ENCODE measurements around the gene SST. TPM values are rescaled to one million over a fixed set of nuclear protein-coding genes. Genes with fewer than 3 reads are reported as not detected.
"Not testable (repeated sequence)": the region's sequence is repeated elsewhere in the genome, so short reads cannot be mapped to it uniquely, and the experiment has no call there.

The SST gene
- total RNA-seq, 1 experiment from 2014 or later = not detected

- DNase-seq (ENCODE audit: low read depth) = no peak
Measured at GRCh38 chr3:187684444-187684843, 14.2 kb upstream of the SST start.

- DNase-seq (ENCODE audit: low read depth) = not testable (repeated sequence)
Measured at GRCh38 chr3:187681756-187682155, 11.6 kb upstream of the SST start.

- DNase-seq (ENCODE audit: low read depth) = peak; percentile 68
Measured at GRCh38 chr3:187679638-187680396, 9.6 kb upstream of the SST start.

DNA sequence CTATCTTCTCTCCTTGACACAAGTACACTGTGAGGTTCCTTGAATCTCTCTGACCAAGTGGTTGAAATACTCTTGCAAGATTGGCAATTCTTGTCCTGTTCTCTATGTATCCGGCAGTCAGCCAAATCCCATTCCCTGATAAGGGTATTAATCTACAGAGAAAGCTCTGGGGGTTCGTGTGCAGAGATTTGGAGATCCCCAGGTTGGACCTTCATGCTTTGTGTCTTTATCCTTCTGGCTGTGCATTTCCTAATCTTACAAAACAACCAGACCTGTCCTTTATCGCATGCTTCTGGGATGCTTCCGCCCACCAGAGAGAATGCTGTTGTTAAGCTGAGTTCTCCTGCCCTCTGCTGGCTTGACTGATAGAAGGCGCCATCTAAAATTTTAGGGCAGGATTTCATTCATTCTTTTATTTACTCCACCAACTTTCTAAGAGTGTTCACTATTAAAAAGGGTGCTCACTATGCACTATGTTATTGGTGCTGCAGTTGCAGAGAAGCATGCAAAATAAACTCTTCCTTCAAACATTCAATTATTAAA, 8.6 kb upstream of the SST start:
- DNase-seq (ENCODE audit: low read depth) = peak; percentile 46

DNA sequence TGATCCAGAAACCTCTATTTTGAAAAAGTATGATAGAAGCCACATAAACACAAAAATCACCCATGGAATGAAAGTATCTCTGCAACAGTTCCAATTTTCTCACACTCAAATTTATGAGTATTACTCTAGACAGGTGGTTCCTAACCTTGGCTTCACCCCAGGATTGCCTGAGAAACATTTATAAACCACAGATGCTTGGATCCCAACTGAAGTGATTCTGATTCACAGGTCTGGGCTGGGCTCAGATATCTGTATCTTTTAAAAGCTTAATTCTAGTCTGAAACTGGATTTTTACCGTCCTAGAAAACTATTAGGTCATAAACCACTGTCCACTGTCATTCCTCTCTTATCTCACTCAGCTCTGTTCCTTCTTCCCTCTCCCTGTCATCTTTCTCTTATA, 7.4 kb upstream of the SST start:
- DNase-seq (ENCODE audit: low read depth) = no peak

GRCh38 chr3:187673012-187673411, 2.8 kb upstream of the SST start:
- no peak for DNase-seq (ENCODE audit: low read depth)

- no peak for DNase-seq (ENCODE audit: low read depth)
Measured at GRCh38 chr3:187667526-187667925, 2.7 kb downstream of the SST start.

DNA sequence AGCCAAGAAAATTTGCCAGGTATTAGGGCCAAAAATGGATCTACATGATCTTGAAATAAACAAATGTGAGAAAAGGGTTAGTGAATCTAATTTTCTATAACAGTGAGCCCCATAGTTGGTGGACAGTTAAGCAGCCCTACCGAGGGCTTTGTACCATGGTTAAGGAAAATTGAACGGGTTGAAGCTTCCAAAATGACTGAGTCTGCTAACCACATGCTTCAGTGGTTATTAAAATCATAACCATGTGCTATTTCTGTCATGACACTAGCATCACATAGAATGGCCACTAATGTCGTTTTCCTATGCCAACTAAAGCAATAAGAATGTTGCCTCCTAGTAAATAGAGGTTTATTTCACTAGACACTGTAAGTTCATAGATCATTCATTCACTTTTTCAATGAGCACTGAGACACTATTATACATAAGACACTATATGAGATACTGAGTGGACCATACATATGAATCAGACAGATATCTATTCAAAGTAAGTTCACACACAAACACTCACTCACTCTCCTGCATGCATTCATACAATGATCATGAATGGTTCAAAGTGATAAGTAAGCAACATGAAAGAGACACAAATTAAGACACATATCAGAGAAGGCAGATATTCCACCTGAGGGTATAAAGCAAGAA, 4.3 kb downstream of the SST start:
- no peak for DNase-seq (ENCODE audit: low read depth)

DNA sequence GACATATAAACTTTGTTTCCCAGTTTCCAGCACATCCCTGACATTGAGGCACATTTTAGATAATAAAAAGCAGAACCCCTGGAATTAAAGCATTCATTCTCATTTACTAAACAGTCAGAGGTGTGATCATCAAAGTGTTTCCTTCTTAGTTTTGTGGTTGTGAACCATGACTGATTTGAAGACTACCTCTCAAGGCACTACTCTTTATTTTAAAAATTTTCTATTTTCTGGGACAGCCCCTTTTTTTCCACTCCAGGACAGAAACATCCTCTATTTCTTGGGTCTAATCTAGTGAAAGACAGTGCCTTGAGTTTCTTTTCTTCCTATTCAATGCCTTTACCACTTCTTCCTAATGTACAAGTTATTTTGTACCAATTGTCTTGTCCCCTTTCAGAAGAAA, 5.2 kb downstream of the SST start:
- DNase-seq (ENCODE audit: low read depth) = no peak

GRCh38 chr3:187662848-187663409, 7.3 kb downstream of the SST start:
- no peak for DNase-seq (ENCODE audit: low read depth)

GRCh38 chr3:187661267-187661666, 8.9 kb downstream of the SST start:
- DNase-seq (ENCODE audit: low read depth) = no peak

DNA sequence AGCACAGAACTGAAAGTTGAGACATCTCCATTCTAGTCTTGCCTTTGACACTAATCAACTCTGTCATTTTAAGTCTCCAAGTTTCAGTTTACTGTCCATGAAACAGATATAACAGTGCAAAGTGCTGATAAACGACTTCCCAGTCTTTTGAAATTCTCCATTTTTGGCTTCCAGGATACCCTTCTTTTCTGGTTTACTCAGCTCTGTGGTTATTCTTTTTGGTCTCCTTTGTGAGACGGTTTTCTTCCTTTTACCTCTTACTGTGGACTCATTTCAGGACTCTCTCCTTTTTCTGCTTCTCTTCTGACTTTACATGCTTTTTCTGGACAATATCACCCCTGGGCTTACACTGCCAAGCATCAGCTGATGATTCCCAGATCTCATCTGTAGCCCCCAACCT, 18.9 kb downstream of the SST start:
- DNase-seq (ENCODE audit: low read depth) = no peak

DNA sequence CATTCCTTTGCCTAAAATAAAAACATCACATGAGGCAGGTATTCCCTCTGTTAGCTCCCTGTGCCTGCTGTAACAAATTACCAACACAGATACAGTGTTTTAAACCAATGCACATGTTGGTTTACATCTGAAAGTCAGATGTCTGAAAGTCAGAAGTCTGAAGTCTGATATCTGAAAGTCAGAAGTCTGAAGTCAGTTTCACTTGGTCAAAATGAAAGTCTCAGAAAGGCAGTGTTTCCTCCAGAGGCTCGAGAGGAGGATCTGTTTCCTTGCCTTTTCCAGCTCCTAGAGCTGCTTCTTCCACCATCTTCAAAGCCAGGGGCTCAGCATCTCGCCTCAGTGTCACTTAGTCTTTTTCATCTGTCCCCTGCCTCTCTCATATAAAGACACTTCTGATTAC, 22.0 kb downstream of the SST start:
- DNase-seq (ENCODE audit: low read depth) = no peak

- DNase-seq (ENCODE audit: low read depth) = no peak
Measured at GRCh38 chr3:187646906-187647660, 23.1 kb downstream of the SST start.

GRCh38 chr3:187645379-187645778, 24.8 kb downstream of the SST start:
- DNase-seq (ENCODE audit: low read depth) = not testable (repeated sequence)

GRCh38 chr3:187642861-187643260, 27.3 kb downstream of the SST start:
- DNase-seq (ENCODE audit: low read depth) = no peak

GRCh38 chr3:187641320-187642016, 28.7 kb downstream of the SST start:
- DNase-seq (ENCODE audit: low read depth) = no peak

- DNase-seq (ENCODE audit: low read depth) = no peak
Measured at GRCh38 chr3:187640569-187641059, 29.6 kb downstream of the SST start.

GRCh38 chr3:187639927-187640568, 30.1 kb downstream of the SST start:
- no peak for DNase-seq (ENCODE audit: low read depth)

DNA sequence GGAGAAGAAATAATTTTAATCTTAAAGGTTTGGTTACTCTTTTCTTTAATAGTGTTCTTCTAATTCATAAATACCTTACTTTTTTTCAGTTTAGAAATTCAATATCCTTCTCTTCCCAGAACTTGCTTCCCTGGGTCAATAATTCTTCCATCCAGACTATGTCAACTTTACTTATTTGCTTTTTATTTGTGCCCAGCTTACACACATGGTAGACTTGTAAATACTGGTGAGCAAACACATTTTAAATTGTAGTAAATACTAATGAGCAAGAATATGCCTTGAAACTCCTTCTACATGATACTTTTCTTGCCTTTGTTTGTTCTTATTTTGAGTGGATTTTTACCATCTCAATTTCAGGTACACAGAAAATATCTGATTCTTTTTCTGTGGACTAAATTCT, 33.7 kb downstream of the SST start:
- DNase-seq (ENCODE audit: low read depth) = no peak

- peak; percentile 15 for DNase-seq (ENCODE audit: low read depth)
Measured at GRCh38 chr3:187630404-187630803, 39.8 kb downstream of the SST start.
